ENCODE measurements around the gene KIZ. TPM values are rescaled to one million over a fixed set of nuclear protein-coding genes. Genes with fewer than 3 reads are reported as not detected.

KIZ gene
- total RNA-seq, 1 donor from 2014 or later = 15.0 TPM

GRCh38 chr20:21272279-21272678 lies 146.4 kb downstream of the KIZ start:
- Mint-ChIP-seq H3K27me3 (ENCODE audit: unreplicated experiment) (no peaks in the 10 kb centered on the region), H3K4me3 (ENCODE audit: unreplicated experiment) (no peak overlapping the region), H3K36me3 (ENCODE audit: low read depth, unreplicated experiment) (no peaks in the 10 kb centered on the region), H3K27ac (ENCODE audit: unreplicated experiment) (no peak overlapping the region), H3K9me3 (ENCODE audit: unreplicated experiment) (no peaks in the 10 kb centered on the region), H3K4me1 (ENCODE audit: unreplicated experiment) (no peaks in the 10 kb centered on the region)
- TF ChIP-seq, protein P1, sequence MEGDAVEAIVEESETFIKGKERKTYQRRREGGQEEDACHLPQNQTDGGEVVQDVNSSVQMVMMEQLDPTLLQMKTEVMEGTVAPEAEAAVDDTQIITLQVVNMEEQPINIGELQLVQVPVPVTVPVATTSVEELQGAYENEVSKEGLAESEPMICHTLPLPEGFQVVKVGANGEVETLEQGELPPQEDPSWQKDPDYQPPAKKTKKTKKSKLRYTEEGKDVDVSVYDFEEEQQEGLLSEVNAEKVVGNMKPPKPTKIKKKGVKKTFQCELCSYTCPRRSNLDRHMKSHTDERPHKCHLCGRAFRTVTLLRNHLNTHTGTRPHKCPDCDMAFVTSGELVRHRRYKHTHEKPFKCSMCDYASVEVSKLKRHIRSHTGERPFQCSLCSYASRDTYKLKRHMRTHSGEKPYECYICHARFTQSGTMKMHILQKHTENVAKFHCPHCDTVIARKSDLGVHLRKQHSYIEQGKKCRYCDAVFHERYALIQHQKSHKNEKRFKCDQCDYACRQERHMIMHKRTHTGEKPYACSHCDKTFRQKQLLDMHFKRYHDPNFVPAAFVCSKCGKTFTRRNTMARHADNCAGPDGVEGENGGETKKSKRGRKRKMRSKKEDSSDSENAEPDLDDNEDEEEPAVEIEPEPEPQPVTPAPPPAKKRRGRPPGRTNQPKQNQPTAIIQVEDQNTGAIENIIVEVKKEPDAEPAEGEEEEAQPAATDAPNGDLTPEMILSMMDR (IDR thresholded peaks at IDR 0.05; ENCODE audit: unreplicated experiment) = no peak
- DNase-seq (ENCODE audit: low spot score) = no peak

DNA sequence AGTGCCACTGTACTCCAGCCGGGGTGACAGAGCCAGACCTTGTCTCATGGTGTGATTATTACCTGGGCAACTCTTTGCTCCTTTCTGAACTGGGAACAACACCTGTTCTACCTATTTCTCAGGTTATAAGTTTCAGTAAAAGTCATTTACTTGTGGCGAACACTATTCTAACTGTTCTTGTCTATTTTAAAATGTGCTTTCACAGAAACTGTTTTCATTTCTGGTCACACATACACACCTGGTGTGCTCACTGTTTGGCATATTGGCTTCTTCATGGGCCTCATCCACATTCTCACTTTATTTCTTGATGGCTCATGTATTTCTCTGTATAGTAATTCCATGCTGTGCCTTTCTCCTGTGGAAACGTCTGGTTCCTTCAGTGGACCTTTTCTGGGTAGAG lies 146.8 kb downstream of the KIZ start:
- DNase-seq (ENCODE audit: low spot score) = no peak
- no peak overlapping the region for H3K4me3 Mint-ChIP-seq (ENCODE audit: unreplicated experiment)
- no peaks in the 10 kb centered on the region for H3K27me3 Mint-ChIP-seq (ENCODE audit: unreplicated experiment)
- H3K27ac Mint-ChIP-seq (ENCODE audit: unreplicated experiment) = no peak overlapping the region
- no peaks in the 10 kb centered on the region for H3K36me3 Mint-ChIP-seq (ENCODE audit: low read depth, unreplicated experiment)
- H3K4me1 Mint-ChIP-seq (ENCODE audit: unreplicated experiment) = no peaks in the 10 kb centered on the region
- TF ChIP-seq, protein P1 (IDR thresholded peaks at IDR 0.05; ENCODE audit: unreplicated experiment) = no peak
- H3K9me3 Mint-ChIP-seq (ENCODE audit: unreplicated experiment) = no peaks in the 10 kb centered on the region

DNA sequence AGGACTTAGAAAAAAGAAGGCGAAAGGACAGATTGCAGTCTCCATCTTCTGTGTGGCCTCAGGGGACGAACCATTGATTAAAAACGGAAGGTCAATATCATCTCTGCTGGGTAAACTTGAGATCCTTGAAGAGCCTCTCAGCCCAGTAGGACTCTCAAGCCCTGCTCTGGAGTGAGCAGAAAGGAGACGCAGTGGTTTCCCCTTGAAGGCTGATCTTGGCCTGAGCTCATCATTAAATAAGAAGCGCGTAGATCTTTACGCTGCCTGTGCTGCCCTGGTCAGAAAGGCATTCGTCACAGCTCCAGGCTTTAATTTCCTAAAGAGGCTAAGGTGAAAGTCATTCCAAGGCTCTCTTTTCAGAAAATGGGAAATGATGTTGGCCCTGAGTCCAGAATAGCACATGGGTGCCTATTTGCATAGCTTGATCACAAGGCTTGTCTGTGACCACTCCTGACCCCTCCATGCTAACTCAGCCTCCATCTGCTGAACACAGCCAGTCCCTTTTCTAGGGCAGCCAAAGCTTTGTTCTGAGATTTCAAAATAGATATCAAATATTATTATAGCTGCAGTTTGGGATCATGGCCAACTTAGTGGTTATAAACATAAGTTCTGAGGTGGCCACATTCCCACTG lies 148.0 kb downstream of the KIZ start:
- Mint-ChIP-seq H3K9me3 (ENCODE audit: unreplicated experiment) (no peaks in the 10 kb centered on the region), H3K27ac (ENCODE audit: unreplicated experiment) (no peak overlapping the region), H3K36me3 (ENCODE audit: low read depth, unreplicated experiment) (no peaks in the 10 kb centered on the region), H3K4me1 (ENCODE audit: unreplicated experiment) (no peaks in the 10 kb centered on the region), H3K27me3 (ENCODE audit: unreplicated experiment) (no peaks in the 10 kb centered on the region), H3K4me3 (ENCODE audit: unreplicated experiment) (no peak overlapping the region)
- TF ChIP-seq, protein P1 (IDR thresholded peaks at IDR 0.05; ENCODE audit: unreplicated experiment) = no peak
- no peak for DNase-seq (ENCODE audit: low spot score)

DNA sequence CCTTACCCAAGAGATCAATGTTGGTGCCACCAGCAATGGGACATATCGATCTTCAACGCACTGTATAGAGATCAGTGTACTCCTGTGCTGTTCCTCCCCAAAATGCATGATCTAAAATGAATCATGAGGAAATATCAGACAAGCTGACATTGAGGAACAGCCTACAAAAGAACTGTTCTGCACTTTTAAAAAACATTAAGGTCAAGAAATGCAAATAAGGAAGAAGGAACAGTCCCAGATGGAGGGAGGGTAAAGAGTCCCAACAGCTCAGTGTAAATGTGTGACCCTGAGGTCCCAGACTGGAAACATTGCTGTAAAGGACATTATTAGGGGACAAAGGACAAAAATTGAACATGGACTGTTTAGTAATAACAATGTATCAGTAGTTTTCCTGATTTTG lies 152.9 kb downstream of the KIZ start:
- no peaks in the 10 kb centered on the region for H3K9me3 Mint-ChIP-seq (ENCODE audit: unreplicated experiment)
- no peaks in the 10 kb centered on the region for H3K27me3 Mint-ChIP-seq (ENCODE audit: unreplicated experiment)
- no peaks in the 10 kb centered on the region for H3K36me3 Mint-ChIP-seq (ENCODE audit: low read depth, unreplicated experiment)

More for the DNA sequence above, 152.9 kb downstream of the KIZ start:
- H3K4me1 Mint-ChIP-seq (ENCODE audit: unreplicated experiment) = no peaks in the 10 kb centered on the region
- no peak for DNase-seq (ENCODE audit: low spot score)
- TF ChIP-seq, protein P1 (IDR thresholded peaks at IDR 0.05; ENCODE audit: unreplicated experiment) = no peak
- no peak overlapping the region for H3K4me3 Mint-ChIP-seq (ENCODE audit: unreplicated experiment)
- no peak overlapping the region for H3K27ac Mint-ChIP-seq (ENCODE audit: unreplicated experiment)
